Rectal smooth muscle tissue (tissue), 1 donor: ENCODE results near the gene JMJD6.
"Not testable (repeated sequence)": the region's sequence is repeated elsewhere in the genome, so short reads cannot be mapped to it uniquely, and the experiment has no call there.

ENCODE experiments used
- H3K27ac ChIP-seq: one replicate; pipeline ENCODE4 v1.7.0; 2013; ENCODE audit warnings: low read depth, low read length, inconsistent platforms
- H3K27me3 ChIP-seq: one replicate; pipeline ENCODE4 v1.7.0; 2013; ENCODE audit warnings: low read length; ENCODE audit not compliant: control insufficient read depth, insufficient read depth
- H3K36me3 ChIP-seq: one replicate; pipeline ENCODE4 v1.7.0; 2013; ENCODE audit warnings: low read length; ENCODE audit not compliant: control insufficient read depth, insufficient read depth
- H3K4me1 ChIP-seq: one replicate; pipeline ENCODE4 v1.7.0; 2013; ENCODE audit warnings: low read length; ENCODE audit not compliant: control insufficient read depth, insufficient read depth
- H3K4me3 ChIP-seq: one replicate; pipeline ENCODE4 v1.7.0; 2013; ENCODE audit warnings: low read length
- H3K9ac ChIP-seq: one replicate; pipeline ENCODE4 v1.7.0; 2013; ENCODE audit warnings: low read length

JMJD6 gene

GRCh38 chr17:76726231-76726775, at the start of gene JMJD6:
TSS of gene JMJD6 (minus strand) at chr17:76726606. CDS start at chr17:76726475, 131 bp downstream.
- peak within 1 kb of the TSS; percentile 96 for H3K4me3 ChIP-seq
- peaks cover 27% of the 10 kb centered on the region for H3K4me1 ChIP-seq
- peak within 1 kb of the TSS; percentile 99 for H3K27ac ChIP-seq
- H3K9ac ChIP-seq, result peak within 1 kb of the TSS; percentile 93
- H3K27me3 ChIP-seq, result no peaks in the 10 kb centered on the region
- H3K36me3 ChIP-seq, result peaks cover 16% of the 10 kb centered on the region

GRCh38 chr17:76775021-76775600, 48.7 kb upstream of the JMJD6 start:
- no peak overlapping the region for H3K4me3 ChIP-seq
- H3K27me3 ChIP-seq, result no peaks in the 10 kb centered on the region
- no peak overlapping the region for H3K9ac ChIP-seq
- no peak overlapping the region for H3K27ac ChIP-seq
- H3K4me1 ChIP-seq, result no peaks in the 10 kb centered on the region
- H3K36me3 ChIP-seq, result peaks cover 17% of the 10 kb centered on the region

GRCh38 chr17:76772842-76773525, 46.6 kb upstream of the JMJD6 start:
- H3K4me1 ChIP-seq, result no peaks in the 10 kb centered on the region
- H3K4me3 ChIP-seq, result no peak overlapping the region
- H3K36me3 ChIP-seq, result peaks cover 11% of the 10 kb centered on the region
- H3K27ac ChIP-seq, result no peak overlapping the region
- H3K27me3 ChIP-seq, result no peaks in the 10 kb centered on the region
- no peak overlapping the region for H3K9ac ChIP-seq

- Histone ChIP-seq H3K27ac (no peak overlapping the region), H3K9ac (no peak overlapping the region), H3K4me1 (no peaks in the 10 kb centered on the region), H3K36me3 (peaks cover 4% of the 10 kb centered on the region), H3K4me3 (no peak overlapping the region), H3K27me3 (no peaks in the 10 kb centered on the region)
Observed at GRCh38 chr17:76758570-76758969, 32.2 kb upstream of the JMJD6 start.

DNA sequence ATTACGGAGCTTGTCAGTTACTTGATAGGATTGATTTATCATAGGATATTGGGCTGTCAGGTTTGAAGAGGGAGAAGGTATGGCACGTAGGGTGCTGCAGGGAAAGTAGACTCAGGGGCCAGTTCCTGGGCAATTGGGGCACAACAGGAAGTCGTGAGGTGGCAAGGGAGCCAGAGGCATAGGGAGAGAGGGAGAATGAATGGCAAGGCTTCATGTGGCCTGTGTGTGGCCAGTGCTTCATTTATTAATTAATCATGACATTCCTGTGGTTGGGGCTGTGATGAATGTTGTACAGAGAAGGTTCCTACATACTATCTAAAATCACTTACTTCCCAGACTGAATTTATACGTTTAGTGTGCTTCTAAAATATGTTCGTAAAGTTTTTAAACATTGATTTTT, 30.9 kb upstream of the JMJD6 start:
- Histone ChIP-seq H3K27ac (no peak overlapping the region), H3K4me1 (no peaks in the 10 kb centered on the region), H3K27me3 (no peaks in the 10 kb centered on the region), H3K9ac (no peak overlapping the region), H3K36me3 (peaks cover 4% of the 10 kb centered on the region), H3K4me3 (no peak overlapping the region)

- no peaks in the 10 kb centered on the region for H3K4me1 ChIP-seq
- H3K27ac ChIP-seq, result no peak overlapping the region
- no peak overlapping the region for H3K9ac ChIP-seq
- H3K36me3 ChIP-seq, result peaks cover 4% of the 10 kb centered on the region
- no peaks in the 10 kb centered on the region for H3K27me3 ChIP-seq
- no peak overlapping the region for H3K4me3 ChIP-seq
Observed at GRCh38 chr17:76755285-76755684, 28.9 kb upstream of the JMJD6 start.

DNA sequence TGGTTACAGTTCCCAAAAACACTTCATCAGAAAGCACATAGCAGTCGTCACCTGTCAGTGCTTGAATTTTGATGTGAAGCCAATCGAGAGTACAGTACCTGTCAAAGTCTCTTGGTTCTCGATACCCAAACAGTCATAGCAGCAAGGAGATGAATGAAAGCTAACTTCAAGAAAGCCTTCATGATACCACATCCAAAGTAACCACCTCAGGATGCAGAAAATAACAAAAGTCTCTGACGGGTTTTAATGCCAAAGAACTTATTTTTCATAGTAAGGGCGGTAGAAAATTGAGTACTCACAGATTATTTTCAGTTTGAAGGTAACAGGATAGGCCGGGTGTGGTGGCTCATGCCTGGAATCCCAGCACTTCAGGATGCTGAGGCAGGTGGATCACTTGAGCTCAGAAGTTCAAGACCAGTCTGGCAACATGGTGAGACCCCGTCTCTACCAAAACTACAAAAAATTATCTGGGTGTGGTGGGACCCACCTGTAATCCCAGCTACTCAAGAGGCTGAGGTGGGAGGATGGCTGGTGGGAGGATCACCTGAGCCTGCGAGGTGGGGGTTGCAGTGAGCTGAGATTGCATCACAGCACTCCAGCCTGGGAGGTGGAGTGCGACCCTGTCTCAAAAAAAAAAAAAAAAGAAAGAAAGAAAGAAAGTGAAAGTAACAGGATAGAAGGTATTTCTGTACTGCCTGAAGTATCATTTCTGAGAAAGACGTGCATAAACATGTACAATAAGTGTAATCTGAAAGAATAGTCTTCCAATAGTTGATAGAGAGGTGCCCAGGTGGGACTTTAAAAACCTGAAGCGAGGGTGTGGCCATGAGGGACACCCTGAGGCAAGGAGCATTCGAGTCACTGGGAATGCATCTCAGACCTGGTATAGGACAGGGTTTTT, 26.9 kb upstream of the JMJD6 start:
- H3K4me3 ChIP-seq, result no peak overlapping the region
- H3K4me1 ChIP-seq, result no peaks in the 10 kb centered on the region
- H3K36me3 ChIP-seq, result peaks cover 4% of the 10 kb centered on the region
- no peak overlapping the region for H3K27ac ChIP-seq
- no peak overlapping the region for H3K9ac ChIP-seq
- H3K27me3 ChIP-seq, result no peaks in the 10 kb centered on the region

- Histone ChIP-seq H3K4me3 (no peak overlapping the region), H3K9ac (no peak overlapping the region), H3K27me3 (no peaks in the 10 kb centered on the region), H3K36me3 (peaks cover 4% of the 10 kb centered on the region), H3K4me1 (no peaks in the 10 kb centered on the region), H3K27ac (no peak overlapping the region)
Observed at GRCh38 chr17:76752006-76752405, 25.6 kb upstream of the JMJD6 start.

DNA sequence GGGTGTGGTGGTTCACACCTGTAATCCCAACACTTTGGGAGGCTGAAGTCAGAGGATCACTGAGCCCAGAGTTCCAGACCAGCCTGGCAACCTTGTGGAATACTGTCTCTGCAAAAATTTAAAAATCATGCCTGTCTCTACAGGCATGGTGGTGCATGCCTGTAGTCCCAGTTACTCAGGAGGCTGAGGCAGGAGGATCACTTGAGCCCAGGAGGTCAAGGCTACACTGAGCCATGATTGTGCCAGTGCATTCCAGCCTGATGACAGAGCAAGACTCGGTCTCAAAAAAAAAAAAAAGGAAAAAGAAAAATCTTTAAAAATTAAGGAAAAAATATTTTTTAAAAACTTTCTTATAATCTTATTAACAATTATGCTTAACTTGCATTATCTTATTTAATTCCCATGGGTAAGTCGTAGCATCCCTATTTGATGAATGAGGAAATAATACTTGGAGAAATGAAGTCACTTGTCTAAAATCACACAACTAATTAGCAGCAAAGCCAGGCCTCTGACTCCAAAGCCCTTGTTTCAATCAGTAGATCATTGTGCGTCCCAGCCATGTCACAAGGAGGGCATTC, 25.1 kb upstream of the JMJD6 start:
- H3K4me1 ChIP-seq, result no peaks in the 10 kb centered on the region

GRCh38 chr17:76748657-76749056, 22.3 kb upstream of the JMJD6 start:
- H3K27me3 ChIP-seq, result no peaks in the 10 kb centered on the region
- H3K27ac ChIP-seq, result no peak overlapping the region
- no peaks in the 10 kb centered on the region for H3K4me1 ChIP-seq
- H3K4me3 ChIP-seq, result no peak overlapping the region
- H3K9ac ChIP-seq, result no peak overlapping the region
- H3K36me3 ChIP-seq, result peaks cover 17% of the 10 kb centered on the region

More for the DNA sequence above, 25.1 kb upstream of the JMJD6 start:
- H3K27ac ChIP-seq, result no peak overlapping the region
- peaks cover 4% of the 10 kb centered on the region for H3K36me3 ChIP-seq
- H3K4me3 ChIP-seq, result no peak overlapping the region
- no peak overlapping the region for H3K9ac ChIP-seq
- no peaks in the 10 kb centered on the region for H3K27me3 ChIP-seq

- H3K27ac ChIP-seq, result no peak overlapping the region
- no peak overlapping the region for H3K9ac ChIP-seq
- no peaks in the 10 kb centered on the region for H3K27me3 ChIP-seq
- peaks cover 17% of the 10 kb centered on the region for H3K36me3 ChIP-seq
- no peaks in the 10 kb centered on the region for H3K4me1 ChIP-seq
- H3K4me3 ChIP-seq, result no peak overlapping the region
Observed at GRCh38 chr17:76747716-76748363, 21.4 kb upstream of the JMJD6 start.

- H3K36me3 ChIP-seq, result peaks cover 23% of the 10 kb centered on the region
- H3K4me3 ChIP-seq, H3K27me3 ChIP-seq, H3K27ac ChIP-seq, H3K9ac ChIP-seq, H3K4me1 ChIP-seq: not testable (repeated sequence)
Observed at GRCh38 chr17:76745785-76746184, 19.4 kb upstream of the JMJD6 start.
